ENCODE results near the gene GAL3ST2.
A peak's percentile ranks its signal among the peaks of the same experiment; 100 is the strongest.
"Not testable (repeated sequence)": the region's sequence is repeated elsewhere in the genome, so short reads cannot be mapped to it uniquely, and the experiment has no call there.

Gene GAL3ST2

DNA sequence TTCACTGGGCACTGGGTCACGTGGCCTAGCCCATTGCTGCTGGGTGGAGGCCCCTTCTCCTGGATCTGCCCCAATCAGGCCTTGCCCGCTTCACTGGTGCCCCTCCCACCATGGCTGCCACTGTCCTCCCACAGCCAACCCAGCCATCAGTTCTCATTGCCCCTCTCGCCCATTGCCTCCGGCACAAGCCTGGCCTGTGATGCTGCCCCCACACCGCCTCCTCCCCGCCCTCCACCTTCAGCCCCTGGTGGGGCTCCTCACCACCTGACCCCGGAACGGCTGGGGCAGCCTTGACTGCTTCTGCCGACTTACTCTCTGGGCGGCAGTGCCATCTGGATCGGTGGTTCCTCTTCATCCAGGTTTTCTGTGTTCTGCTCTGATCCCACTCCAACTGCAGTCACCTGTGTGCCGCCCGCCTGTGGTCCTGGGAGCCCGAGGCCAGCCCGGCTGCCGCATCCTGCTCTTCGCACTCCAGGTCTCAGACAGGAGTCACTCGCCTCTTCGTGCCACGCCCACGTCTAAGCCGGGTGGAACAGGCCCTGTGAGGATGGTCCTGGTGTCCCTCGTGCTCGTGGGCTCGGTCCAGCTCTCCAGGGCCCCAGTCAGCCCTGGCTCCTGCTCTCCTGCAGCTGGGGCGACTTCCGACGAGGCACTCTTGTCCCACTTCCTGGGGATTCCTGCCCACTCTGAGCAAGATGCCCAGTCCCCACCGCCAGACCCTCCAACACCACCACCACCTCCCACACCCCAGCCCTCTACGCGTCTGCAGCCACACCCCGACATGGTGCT lies 28.0 kb upstream of the GAL3ST2 start:
- DNase-seq: no peak

DNA sequence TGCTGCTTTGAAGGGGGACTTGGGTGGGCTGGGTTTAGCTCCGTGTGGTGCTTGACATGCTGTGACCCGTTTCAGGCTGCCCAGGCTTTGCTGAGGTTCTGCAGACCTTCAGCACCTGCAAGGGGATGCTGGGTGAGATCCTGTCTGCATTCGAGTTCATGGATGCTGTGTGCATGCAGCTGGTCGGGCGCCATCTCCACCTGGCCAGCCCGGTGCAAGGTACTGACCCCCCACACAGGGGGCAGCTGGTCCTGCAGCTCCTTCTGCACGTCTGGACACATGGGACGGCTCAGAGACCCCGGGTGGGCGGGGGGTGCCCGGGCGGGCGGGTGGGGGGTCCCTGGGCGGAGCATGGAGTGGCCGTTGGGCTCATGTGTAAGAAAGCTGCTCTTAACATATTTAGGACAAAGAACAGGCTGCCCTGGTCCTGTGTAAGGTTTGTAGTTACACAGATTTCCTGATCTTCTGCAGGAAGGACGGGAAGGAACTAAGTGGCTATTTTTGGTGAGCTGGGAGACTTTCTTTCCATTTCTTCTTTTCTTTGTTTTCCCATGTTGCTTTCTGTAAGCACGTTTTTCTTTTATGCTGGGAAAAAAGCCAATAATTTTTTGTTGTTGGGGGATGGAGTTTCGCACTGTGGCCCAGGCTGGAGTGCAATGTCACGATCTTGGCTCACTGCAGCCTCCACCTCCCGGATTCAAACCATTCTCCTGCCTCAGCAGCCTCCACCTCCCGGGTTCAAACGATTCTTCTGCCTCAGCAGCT lies 26.4 kb upstream of the GAL3ST2 start:
- DNase-seq: no peak

DNA sequence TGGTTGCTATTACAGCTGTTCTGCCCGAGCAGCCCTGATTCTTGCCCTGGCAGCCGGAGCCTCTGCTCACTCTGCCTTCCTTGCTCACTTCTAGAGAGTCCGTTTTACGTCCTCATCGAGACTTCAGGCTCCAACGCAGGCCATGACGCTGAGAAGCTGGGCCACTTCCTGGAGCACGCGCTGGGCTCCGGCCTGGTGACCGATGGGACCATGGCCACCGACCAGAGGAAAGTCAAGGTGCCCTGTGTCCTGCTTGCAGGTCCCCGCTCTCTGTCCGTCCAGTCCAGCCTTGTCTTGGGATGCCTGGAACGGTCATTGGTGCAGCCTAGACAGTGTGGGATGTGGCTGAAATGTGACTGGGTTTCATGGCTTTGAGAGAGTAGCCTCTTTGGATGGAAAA lies 25.5 kb upstream of the GAL3ST2 start:
- no peak for DNase-seq

DNA sequence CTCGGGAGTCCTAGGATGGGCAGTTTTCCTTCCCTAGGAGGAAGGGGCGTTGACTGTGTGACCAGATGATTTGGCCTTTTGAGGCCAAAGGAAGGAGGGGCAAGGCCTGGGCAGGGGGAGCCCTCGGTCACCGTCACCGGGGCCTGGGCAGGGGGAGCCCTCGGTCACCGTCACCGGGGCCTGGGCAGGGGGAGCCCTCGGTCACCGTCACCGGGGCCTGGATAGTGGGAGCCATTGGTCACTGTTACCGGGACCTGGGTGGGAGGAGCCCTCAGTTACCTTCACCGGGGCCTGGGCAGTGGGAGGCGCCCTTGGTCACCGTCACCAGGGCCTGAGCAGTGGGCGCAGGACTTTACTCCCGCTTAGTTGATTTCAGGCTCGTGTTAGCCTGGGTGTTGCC lies 24.8 kb upstream of the GAL3ST2 start:
- no peak for DNase-seq

DNA sequence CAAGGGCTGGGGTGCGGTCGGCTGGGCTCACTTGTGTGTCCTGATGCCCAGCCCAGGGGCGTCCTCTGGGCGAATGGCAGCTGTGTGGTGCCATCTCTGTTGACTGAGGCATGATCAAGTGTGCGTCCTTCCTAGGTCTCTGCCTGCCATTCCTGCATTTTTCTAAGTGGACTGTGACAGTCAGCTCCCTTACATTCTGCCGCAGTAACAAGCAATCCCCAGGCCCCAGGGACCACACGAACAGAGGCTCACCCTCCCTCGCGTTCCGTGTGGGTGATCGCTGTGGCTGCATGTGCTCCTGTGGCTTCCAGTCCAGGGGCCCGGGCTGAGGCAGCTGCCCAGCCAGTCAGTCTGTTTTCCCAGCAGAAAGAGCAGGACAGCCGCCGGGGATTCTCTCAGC lies 24.4 kb upstream of the GAL3ST2 start:
- DNase-seq: no peak

DNA sequence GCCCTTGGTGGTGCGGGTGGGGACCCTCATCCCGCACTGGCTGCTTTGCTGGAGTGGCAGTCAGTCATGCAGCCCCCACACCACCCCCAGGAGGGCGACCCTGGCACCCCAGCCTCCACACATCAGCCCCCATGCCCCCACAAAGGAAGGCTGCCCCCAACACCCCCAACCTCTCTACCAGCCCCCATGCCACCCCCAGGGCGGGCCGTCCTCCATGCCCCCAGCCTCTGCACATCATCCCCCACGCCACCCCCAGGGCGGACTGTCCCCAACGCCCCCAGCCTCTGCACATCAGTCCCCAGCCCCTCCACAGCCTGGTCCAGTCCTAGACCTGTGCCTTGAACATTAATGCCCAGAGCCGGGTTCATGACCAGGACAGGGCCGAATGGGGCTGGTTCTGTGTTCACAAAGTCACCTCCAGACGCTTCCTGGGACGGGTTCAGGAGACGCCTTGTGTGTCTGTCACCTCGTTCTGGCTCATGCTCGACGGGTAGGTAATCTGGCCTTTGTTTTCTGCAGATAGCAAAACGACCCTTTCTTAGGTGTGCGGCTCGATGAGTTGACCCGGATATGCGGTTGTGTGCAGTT lies 23.8 kb upstream of the GAL3ST2 start:
- no peak for DNase-seq

DNA sequence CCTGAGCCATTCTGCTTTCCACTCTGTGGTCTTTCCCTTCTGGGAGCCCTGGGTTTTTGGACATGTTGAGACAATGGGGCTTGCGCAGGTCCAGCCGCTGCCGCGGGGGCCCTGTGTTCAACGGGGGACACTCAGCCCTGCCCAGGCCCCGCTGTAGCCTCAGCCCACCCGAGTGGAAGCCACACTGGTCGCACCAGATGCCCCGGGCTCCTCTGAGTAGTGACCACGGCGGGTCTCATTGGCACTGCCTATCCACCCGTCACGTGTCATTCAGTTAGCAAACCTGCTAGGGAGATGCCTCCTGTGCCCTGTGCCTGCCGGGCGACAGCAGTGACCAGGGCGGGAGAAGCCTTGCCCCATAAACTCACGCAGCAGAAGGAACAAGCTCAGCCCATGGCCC lies 23.1 kb upstream of the GAL3ST2 start:
- no peak for DNase-seq

DNA sequence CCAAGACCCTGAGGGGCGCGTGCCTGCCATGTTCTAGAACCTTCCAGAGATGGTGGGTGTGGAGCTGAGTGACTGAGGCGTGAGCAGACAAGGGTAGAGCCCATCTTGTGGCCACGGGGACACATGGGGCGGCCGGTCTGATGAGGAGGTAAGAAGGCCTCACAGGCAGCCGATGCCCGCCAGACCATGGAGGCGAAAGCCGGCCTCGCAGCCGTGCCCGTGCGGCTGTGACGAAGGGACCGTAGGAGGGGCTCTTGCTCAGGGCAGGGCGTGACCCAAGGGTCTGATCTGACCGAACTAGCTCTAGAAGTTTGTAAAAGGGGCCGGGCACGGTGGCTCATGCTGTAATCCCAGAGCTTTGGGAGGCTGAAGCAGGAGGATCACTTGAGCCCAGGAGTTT lies 22.6 kb upstream of the GAL3ST2 start:
- DNase-seq: no peak

DNA sequence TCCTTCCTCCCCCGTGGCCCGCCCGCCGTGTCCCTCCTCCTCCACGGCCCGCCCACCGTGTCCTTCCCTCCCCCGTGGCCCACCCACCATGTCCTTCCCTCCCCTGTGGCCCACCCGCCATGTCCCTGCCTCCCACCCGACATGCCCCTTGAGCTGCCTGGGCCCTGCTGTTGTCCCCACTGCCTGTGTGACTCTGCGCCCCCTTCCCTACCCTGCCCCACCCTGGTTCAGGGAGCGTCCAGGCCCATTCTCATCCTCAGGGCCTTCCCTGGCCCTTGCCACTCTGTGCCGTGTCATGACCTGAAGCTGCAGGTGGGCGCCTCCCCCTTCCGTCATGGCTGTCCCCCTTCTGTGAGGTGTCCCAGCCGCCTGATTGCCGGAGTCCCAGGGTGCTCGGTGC lies 21.5 kb upstream of the GAL3ST2 start:
- no peak for DNase-seq

DNA sequence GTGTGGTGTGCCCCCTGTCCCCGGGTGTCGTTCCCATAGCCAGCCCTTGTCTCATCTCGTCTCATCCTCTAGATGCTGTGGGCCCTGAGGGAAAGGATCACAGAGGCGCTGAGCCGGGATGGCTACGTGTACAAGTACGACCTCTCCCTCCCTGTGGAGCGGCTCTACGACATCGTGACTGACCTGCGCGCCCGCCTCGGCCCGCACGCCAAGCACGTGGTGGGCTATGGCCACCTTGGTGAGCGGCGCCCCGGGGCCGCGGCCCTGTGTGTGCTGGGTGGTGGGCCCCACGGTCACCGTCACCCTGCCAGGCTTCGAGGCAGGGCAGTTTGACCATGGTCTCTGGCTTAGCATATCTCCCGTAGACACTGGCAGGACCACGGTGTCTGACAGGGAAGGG lies 20.8 kb upstream of the GAL3ST2 start:
- DNase-seq: no peak

DNA sequence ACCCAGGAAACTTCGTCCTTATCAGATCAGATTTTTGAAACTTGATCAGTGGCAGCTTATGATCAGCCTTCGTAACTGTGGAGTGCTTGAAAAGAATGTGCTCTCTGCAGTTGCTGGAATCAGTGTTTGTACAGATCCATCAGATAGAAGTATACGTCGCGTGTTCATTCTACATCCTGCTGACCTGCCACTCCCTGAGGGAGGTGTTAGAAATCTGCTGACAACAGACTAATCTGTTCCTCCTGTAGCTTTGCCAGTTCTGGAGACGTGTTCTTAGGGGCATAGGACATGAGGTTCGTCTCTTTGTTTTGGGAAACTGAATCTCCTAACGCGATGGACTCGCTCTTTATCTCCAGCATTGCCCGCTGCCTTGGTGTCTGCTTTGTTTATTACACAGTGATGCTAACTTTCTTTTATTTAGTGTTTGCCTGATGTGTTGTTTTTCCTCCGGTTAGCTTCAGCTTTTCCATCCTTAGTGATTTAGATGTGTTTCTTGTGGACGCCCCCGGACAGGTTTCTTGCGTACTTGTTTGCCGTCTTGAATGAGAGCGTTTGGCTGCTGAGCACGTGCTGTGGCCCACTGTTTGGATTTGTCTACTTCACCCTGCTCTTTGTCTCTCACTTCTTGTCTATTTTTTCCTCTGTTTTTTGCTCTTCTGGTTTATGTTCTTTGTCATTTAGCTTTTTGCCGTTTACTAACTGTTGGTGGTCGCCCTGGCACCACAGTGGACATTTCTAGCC lies 17.4 kb upstream of the GAL3ST2 start:
- DNase-seq: no peak

DNA sequence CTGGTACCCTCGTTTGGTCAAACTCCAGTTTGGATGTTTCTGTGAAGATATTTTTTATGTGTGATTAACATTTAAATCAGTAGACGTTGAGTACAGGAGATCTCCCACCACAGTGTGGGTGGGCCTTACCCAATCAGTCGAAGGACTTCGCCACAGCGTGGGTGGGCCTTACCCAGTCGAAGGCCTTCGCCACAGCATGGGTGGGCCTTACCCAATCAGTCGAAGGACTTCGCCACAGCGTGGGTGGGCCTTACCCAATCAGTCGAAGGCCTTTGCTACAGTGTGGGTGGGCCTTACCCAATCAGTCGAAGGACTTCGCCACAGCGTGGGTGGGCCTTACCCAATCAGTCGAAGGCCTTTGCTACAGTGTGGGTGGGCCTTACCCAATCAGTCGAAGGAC lies 16.7 kb upstream of the GAL3ST2 start:
- not testable (repeated sequence) for DNase-seq

DNA sequence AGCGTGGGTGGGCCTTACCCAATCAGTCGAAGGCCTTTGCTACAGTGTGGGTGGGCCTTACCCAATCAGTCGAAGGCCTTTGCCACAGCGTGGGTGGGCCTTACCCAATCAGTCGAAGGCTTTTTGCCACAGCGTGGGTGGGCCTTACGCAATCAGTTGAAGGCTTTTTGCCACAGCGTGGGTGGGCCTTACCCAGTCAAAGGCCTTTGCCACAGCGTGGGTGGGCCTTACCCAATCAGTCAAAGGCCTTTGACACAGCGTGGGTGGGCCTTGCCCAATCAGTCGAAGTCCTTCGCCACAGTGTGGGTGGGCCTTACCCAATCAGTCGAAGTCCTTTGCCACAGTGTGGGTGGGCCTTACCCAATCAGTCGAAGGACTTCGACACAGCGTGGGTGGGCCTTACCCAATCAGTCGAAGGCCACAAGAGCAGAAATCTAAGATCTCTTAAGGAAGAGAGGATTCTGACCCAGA lies 16.3 kb upstream of the GAL3ST2 start:
- DNase-seq: no peak

DNA sequence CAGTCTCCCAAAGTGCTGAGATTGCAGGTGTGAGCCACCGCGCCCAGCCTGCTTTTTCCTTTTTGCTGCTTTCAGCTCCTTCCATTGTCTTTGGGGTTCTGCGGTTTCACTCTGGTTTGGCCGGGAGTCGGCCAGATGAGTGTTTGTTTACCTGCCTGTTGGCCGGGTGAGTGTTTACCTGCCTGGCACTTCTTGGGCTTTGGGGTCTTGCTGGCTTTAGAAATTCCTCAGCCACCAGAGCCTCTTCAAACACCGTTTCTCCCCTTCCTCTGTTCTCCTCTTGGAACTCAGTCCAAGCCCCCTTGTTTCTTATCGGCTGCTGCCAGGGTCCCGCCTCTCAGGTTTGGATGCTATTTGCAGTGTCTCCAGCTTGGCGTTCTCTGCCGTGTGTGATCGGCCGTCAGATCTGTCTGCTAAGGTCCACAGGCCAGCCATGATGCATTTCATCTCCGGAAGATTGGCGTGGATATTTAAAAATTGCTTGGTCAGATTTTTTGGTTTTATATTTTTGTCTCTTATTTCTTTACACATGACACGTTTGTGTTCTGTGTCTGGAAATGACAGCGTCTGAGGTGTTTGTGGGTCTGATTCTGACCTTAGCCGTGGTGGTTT lies 14.2 kb upstream of the GAL3ST2 start:
- DNase-seq: peak; percentile 78

DNA sequence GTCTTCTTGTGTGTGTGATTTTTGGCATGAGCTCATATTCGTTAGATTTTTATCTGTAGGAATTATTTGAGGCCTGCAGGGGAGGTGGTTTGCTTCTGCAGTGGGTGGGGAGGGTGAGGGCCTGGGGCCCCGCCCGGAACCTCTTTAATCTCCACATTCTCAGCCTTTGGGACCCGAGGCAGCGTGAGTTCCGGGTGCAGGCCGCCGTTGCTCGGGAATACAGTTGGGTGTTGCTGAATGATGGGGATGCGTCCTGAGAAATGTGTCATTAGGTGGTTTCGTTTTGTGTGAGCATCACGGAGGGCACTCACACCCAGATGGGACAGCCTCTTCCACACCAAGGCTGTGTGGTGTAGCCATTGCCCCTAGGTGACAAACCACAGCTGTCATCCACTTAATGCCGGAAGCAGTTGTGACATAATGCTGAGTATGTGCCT lies 13.7 kb upstream of the GAL3ST2 start:
- peak; percentile 70 for DNase-seq

DNA sequence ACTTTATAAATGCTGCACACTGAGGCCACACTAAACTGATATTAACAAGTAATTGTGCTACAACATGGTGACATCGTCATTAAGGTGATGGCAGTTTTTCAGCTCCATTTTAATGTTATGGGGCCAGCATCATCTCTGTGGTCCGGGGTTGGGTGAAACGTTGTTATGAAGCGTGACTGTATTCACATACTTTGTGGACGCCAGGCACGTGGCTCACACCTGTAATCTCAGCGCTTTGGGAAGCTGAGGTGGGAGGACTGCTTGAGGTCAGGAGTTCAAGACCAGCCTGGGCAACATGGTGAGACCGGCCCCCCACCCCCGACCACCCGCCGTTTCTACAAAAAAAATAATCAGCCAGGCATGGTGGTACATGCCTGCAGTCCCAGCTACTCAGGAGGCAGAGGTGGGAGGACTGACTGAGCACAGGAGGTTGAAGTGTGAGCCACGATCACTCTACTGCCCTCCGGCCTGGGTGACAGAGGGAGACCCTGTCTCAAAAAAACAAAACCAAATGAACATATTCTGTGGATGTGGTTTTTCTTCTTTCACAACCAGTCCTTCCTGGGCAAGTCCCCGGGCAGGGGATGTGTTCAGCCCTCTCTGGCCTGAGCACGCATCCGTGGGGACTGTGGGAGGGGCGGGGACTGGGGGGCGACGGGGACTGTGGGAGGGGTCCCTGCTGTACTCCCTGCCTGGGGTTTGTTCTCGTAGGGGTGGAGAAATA lies 12.9 kb upstream of the GAL3ST2 start:
- no peak for DNase-seq

DNA sequence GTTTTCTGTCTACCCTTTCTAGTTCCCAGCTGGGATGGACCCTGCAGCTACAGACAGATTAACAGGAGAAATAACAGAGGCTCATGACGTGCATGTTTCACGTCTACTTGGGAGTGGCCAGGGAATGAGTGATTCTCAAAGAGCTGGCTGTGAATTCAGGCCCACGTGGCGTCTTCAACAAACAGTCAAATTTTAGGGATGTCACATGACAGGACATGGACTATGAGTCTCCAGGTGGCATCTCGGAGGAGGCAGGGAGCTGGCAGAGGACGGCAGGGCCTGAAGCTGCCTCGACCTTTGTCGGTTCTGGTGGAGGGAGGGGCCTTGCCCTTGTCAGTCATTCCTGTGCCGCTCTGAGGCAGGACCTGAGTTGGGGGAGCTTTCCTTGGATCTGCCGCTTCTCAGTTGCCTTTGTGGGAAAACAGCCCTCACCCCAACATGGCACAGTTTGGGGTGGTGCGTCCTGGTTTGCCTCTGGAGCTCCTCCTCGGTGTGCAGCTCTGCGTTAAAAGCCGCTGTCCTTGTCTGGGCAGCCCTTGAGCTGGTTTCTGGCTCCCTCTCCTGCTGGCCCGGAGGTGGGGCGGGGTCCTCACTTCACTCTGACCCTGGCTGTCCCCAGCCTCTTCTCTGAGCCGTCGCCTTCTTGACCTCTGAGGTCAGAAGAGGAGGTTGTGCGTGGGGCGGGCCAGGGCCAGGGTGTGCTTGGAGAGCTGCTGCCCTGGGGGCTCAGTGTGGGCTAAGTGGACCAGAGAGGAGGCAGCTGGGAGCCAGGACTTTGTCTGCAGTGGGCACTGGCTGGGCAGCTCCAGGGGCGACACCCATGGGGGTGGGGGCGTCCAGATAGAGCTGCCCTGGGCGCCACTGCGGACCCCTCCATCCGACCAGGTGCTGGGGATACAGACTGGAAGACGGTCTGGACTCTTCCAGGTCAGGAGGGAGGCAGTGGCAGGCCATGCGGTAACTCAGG lies 12.1 kb upstream of the GAL3ST2 start:
- DNase-seq: no peak

DNA sequence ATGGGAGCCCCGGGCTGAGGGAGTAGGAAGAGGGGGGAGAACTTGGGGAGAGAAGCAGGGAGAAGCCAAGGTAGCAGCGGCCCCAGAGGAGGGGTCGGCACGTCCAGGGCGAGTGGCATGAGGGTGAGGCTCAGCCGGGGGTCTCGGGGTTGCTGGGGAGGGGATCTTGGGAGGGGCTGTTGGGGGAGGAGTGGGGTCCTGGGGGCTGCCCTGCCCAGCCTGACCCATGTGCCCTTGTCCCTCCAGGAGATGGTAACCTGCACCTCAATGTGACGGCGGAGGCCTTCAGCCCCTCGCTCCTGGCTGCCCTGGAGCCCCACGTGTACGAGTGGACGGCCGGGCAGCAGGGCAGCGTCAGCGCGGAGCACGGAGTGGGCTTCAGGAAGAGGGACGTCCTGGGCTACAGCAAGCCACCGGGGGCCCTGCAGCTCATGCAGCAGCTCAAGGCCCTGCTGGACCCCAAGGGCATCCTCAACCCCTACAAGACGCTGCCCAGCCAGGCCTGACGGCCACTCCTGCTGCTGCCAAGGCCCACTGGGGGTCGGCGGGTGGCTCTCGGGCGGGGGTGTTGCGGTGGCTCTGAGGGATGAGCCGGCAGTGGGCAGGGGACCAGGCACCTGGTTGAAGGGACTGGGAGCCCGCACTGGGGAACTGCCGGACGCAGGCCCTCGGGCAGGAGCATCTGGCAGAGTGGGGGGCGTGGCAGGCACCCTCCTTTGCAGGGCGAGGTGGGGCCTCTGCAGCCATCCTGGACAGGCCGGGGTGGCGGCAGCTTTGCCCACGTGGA lies 9.0 kb upstream of the GAL3ST2 start:
- no peak for DNase-seq

DNA sequence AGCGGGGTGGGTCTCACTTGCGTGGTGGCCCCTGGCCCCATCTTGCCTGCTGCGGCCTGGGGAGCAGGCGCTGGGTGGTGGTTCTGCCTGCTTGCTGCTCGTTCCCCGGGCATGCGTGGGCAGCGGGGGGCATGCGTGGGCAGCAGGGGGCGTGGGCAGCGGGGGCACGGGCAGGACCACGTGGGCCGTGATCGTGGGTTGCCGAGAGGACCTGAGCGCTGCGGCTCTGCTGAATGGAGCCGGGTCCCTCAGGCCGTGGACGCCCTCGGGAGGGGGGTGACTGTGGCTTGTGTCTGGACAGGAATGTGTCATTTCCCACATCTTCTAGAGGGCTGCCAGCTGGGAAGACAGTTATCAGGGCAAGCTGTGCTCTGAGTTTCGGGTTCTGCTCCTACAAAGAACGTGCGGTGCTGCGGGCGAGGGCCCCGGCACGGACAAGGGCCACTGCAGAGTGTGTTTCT lies 8.3 kb upstream of the GAL3ST2 start:
- no peak for DNase-seq

DNA sequence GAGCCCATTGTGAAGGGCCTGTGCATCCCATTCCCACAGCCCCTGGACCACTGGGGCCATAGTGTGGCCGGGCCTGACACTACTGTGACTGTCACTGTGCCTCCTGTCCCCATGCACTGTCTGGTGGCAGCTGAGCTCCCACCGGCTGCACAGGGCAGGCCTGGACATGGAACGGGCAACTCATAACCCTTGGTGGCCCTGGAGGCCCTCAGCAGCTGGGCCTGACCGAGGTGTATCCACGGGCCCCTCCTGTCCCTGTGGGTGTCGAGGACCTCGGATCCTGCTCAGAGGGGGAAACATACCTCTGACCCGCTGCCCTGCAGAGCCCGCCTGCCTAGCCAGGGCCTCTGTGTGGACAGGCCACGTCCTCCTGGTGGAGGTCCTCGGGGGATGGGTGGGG lies 7.8 kb upstream of the GAL3ST2 start:
- no peak for DNase-seq
